GM23248 (cell line): ENCODE data around the gene FAM89B. TPM values are rescaled to one million over a fixed set of nuclear protein-coding genes. Genes with fewer than 3 reads are reported as not detected.

ENCODE experiments used
- DNase-seq: peaks from one replicate; pipeline ENCODE4 v3.0.0-alpha.2; 2015
- H2AFZ ChIP-seq: fragments of 200-600 bp; sonication (generic); 2 replicates; pipeline ENCODE4 v1.6.1; 2016; ENCODE audit warnings: antibody characterized with exemption
- H3F3A ChIP-seq: fragments of 200-600 bp; sonication (generic); 2 replicates; pipeline ENCODE4 v1.6.1; 2016; ENCODE audit warnings: mild to moderate bottlenecking, antibody characterized with exemption, mixed run types; ENCODE audit not compliant: insufficient read depth
- H3K27ac ChIP-seq: fragments of 200-600 bp; sonication (generic); 2 replicates; pipeline ENCODE4 v1.5.1; 2016; ENCODE audit warnings: mild to moderate bottlenecking
- H3K27me3 ChIP-seq: fragments of 200-600 bp; sonication (generic); replicated peaks from 2 replicates; pipeline ENCODE4 v1.6.1; 2016; ENCODE audit warnings: mild to moderate bottlenecking; ENCODE audit not compliant: insufficient read depth
- H3K36me3 ChIP-seq: fragments of 200-600 bp; sonication (generic); 2 replicates; pipeline ENCODE4 v1.6.1; 2016; ENCODE audit warnings: low read depth, mild to moderate bottlenecking
- H3K4me1 ChIP-seq: fragments of 200-600 bp; sonication (generic); 2 replicates; pipeline ENCODE4 v1.6.1; 2016; ENCODE audit warnings: mild to moderate bottlenecking; ENCODE audit not compliant: insufficient read depth
- H3K4me2 ChIP-seq: fragments of 200-600 bp; sonication (generic); one replicate; pipeline ENCODE4 v1.6.1; 2016; ENCODE audit warnings: mild to moderate bottlenecking; ENCODE audit not compliant: unreplicated experiment
- H3K4me3 ChIP-seq: fragments of 200-600 bp; sonication (generic); 2 replicates; pipeline ENCODE4 v1.5.1; 2016; ENCODE audit warnings: mild to moderate bottlenecking
- H3K79me2 ChIP-seq: fragments of 200-600 bp; sonication (generic); 2 replicates; pipeline ENCODE4 v1.6.1; 2016; ENCODE audit warnings: mild to moderate bottlenecking; ENCODE audit not compliant: insufficient read depth
- H3K9ac ChIP-seq: fragments of 200-600 bp; sonication (generic); 2 replicates; pipeline ENCODE4 v1.6.1; 2016; ENCODE audit warnings: mild to moderate bottlenecking
- H3K9me2 ChIP-seq: fragments of 200-600 bp; sonication (generic); 2 replicates; pipeline ENCODE4 v1.6.1; 2016; ENCODE audit warnings: mixed run types, mild to moderate bottlenecking, moderate library complexity; ENCODE audit not compliant: insufficient read depth
- H3K9me3 ChIP-seq: fragments of 200-600 bp; sonication (generic); one replicate; pipeline ENCODE4 v1.6.1; 2017; ENCODE audit warnings: low read depth
- H4K20me1 ChIP-seq: fragments of 200-600 bp; sonication (generic); 2 replicates; pipeline ENCODE4 v1.6.0; 2016; ENCODE audit not compliant: insufficient read depth
- EZH2 ChIP-seq: fragments of 200-600 bp; sonication (generic); IDR thresholded peaks from 2 replicates; pipeline ENCODE4 v1.6.1; 2018; ENCODE audit warnings: antibody characterized with exemption, mild to moderate bottlenecking; ENCODE audit not compliant: insufficient read depth, poor library complexity, severe bottlenecking
- EZH2phosphoT487 ChIP-seq: fragments of 200-600 bp; sonication (generic); IDR thresholded peaks from 2 replicates; pipeline ENCODE4 v1.6.1; 2018; ENCODE audit warnings: antibody characterized with exemption, moderate library complexity, mild to moderate bottlenecking, low read depth; ENCODE audit not compliant: insufficient read depth
- WGBS, 2 experiments: methylation state at CpG; one replicate each; pipeline ENCODE4 v1.1.6; 2015 to 2017; ENCODE audit warnings: low lambda C conversion rate in 2 of 2, low coverage in 1 of 2; ENCODE audit errors: missing lambda C conversion rate in 2 of 2; 5-methylcytosine and 5-hydroxymethylcytosine counted together
- in situ Hi-C: fragments of 300-500 bp; cut with MboI; formaldehyde crosslinking; loops from 2 replicates; pipeline ENCODE4 v1.15.0; 2020
- polyA plus RNA-seq: library from polyadenylated mRNA; unstranded; fragments of >200 nt; fragmentation: Nextera tagmentation; extraction: Ambion mirVana; gene quantifications from 2 replicates; pipeline ENCODE4 v1.2.1, GENCODE V29; 2016
- total RNA-seq: library from RNA; depleted of rRNA; stranded (reverse); fragments of >200 nt; shearing (Covaris generic); gene quantifications from 2 replicates; pipeline ENCODE4 v1.2.3, GENCODE V29; 2014

Gene FAM89B
- total and polyA plus RNA-seq, 2 experiments from 2014 or later: 67.0 to 73.1 TPM

- in situ Hi-C loops: no loop called here
- no peak overlapping the region for H3K4me2 ChIP-seq
- no peaks in the 10 kb centered on the region for H4K20me1 ChIP-seq
- WGBS, 2 experiments: 66 to 73% methylated on average over 7 of the region's 7 CpGs
- no peaks in the 10 kb centered on the region for H3K27me3 ChIP-seq
- H3K27ac ChIP-seq: peak overlapping the region; percentile 46
- TF ChIP-seq EZH2phosphoT487 (no peak), EZH2 (no peak)
- peak overlapping the region; percentile 3; the same call in 1 of the 2 replicates for H3K9ac ChIP-seq
- H3K79me2 ChIP-seq: peaks cover 38% of the 10 kb centered on the region
- H3K9me2 ChIP-seq: no peaks in the 10 kb centered on the region
- no peaks in the 10 kb centered on the region for H3K9me3 ChIP-seq
- no peaks in the 10 kb centered on the region for H3K36me3 ChIP-seq
- no peak overlapping the region for H3K4me3 ChIP-seq
- H3K4me1 ChIP-seq: peaks cover 19% of the 10 kb centered on the region
- H2AFZ ChIP-seq: no peak overlapping the region
- H3F3A ChIP-seq: peaks cover 22% of the 10 kb centered on the region
- DNase-seq: peak; percentile 50
Observed at GRCh38 chr11:65565624-65566453, 6.5 kb upstream of the FAM89B start.

- Histone ChIP-seq H3K4me2 (peak overlapping the region; percentile 87), H3K27ac (peak overlapping the region; percentile 89), H3K27me3 (no peaks in the 10 kb centered on the region), H3K36me3 (no peaks in the 10 kb centered on the region), H4K20me1 (no peaks in the 10 kb centered on the region), H3K4me1 (peaks cover 37% of the 10 kb centered on the region), H2AFZ (peak overlapping the region; percentile 89), H3F3A (peaks cover 10% of the 10 kb centered on the region), H3K4me3 (peak overlapping the region; percentile 92), H3K9ac (peak overlapping the region; percentile 92), H3K9me3 (no peaks in the 10 kb centered on the region), H3K9me2 (no peaks in the 10 kb centered on the region), H3K79me2 (peaks cover 60% of the 10 kb centered on the region)
- 8 to 9% methylated on average over 28 of the region's 28 CpGs for WGBS, 2 experiments
- peak; percentile 17 for DNase-seq
- in situ Hi-C loops: no loop called here
- TF ChIP-seq EZH2phosphoT487 (no peak), EZH2 (no peak)
Observed at GRCh38 chr11:65569164-65569972, 3.0 kb upstream of the FAM89B start.

- Histone ChIP-seq H3K36me3 (no peaks in the 10 kb centered on the region), H3K27me3 (no peaks in the 10 kb centered on the region), H3K9me3 (no peaks in the 10 kb centered on the region), H3K9me2 (no peaks in the 10 kb centered on the region), H3K4me1 (peaks cover 42% of the 10 kb centered on the region), H3K4me3 (peak within 1 kb of the TSS; percentile 92), H3F3A (peaks cover 17% of the 10 kb centered on the region), H2AFZ (peak within 1 kb of the TSS; percentile 89), H4K20me1 (no peaks in the 10 kb centered on the region), H3K79me2 (peaks cover 60% of the 10 kb centered on the region), H3K4me2 (peak within 1 kb of the TSS; percentile 87), H3K9ac (peak within 1 kb of the TSS; percentile 92), H3K27ac (peak within 1 kb of the TSS; percentile 89)
- WGBS, 2 experiments: 0 to 2% methylated on average over 62 to 86 of the region's 89 CpGs
- DNase-seq: peak; percentile 100
- TF ChIP-seq EZH2phosphoT487 (no peak), EZH2 (no peak)
- in situ Hi-C loops: no loop called here
Observed at GRCh38 chr11:65569973-65570918, 2.1 kb upstream of the FAM89B start, which contains the start of gene ZNRD2. ZNRD2 (plus strand) TSS chr11:65570477; CDS start chr11:65570492, 15 bp downstream.
